ENCODE results near the gene UBE2U. TPM values are rescaled to one million over a fixed set of nuclear protein-coding genes. Genes with fewer than 3 reads are reported as not detected.

The UBE2U gene
- total RNA-seq, 1 donor from 2014 or later, result not detected

DNA sequence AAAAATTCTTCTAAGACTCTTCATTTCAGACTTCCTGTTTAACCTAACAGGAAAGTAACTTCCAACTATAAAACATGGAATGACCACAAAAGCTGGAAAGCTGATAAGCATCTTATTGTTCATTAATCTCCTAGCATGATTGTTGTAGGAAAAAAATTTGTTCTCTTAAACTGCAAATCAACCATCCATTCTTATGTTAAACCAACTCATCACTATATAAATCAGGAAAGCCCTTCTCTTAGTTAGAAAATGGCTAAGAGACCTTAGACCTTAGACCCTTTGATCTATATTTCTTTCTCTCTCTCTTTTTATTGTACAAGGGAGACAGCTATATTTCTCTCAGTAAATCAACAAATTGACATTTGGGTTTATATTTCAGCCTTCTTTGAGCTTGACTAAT is 101.4 kb downstream of the UBE2U start:
- no peaks in the 10 kb centered on the region for H3K4me1 ChIP-seq
- DNase-seq (no peak), ATAC-seq (no peak)
- no peaks in the 10 kb centered on the region for H3K9me3 ChIP-seq
- TF ChIP-seq, protein P1, sequence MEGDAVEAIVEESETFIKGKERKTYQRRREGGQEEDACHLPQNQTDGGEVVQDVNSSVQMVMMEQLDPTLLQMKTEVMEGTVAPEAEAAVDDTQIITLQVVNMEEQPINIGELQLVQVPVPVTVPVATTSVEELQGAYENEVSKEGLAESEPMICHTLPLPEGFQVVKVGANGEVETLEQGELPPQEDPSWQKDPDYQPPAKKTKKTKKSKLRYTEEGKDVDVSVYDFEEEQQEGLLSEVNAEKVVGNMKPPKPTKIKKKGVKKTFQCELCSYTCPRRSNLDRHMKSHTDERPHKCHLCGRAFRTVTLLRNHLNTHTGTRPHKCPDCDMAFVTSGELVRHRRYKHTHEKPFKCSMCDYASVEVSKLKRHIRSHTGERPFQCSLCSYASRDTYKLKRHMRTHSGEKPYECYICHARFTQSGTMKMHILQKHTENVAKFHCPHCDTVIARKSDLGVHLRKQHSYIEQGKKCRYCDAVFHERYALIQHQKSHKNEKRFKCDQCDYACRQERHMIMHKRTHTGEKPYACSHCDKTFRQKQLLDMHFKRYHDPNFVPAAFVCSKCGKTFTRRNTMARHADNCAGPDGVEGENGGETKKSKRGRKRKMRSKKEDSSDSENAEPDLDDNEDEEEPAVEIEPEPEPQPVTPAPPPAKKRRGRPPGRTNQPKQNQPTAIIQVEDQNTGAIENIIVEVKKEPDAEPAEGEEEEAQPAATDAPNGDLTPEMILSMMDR (IDR thresholded peaks at IDR 0.05), result no peak
- H3K4me3 ChIP-seq, result no peak overlapping the region
- H3K27ac ChIP-seq, result no peak overlapping the region
- intact Hi-C loops (cut with DNase I), result no loop called here
- no peaks in the 10 kb centered on the region for H3K36me3 ChIP-seq
- no peaks in the 10 kb centered on the region for H3K27me3 ChIP-seq (ENCODE audit: low read depth)

DNA sequence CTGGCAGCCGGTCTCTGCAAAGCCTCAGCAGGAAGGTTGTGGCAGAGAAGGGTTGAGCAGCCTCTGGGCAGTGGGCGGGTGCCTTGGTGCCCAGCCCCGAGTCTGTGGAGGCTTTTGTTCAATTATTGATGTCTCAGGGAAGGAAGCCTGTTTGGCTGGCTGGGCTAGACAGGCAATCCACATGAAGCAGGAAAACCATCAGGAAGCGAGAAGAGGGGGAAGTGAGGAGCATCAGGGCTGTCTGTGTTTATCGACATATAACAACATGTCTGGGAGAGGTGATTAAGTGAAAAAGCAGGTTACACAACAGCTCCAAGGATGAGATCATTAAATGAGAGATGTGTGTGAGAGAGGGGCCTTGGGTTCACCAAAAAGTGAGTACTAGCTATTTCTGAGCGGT is 105.4 kb downstream of the UBE2U start:
- H3K4me3 ChIP-seq, result no peak overlapping the region
- intact Hi-C loops (cut with DNase I), result no loop called here
- no peaks in the 10 kb centered on the region for H3K4me1 ChIP-seq
- no peak for ATAC-seq
- H3K27me3 ChIP-seq (ENCODE audit: low read depth), result no peaks in the 10 kb centered on the region
- H3K36me3 ChIP-seq, result no peaks in the 10 kb centered on the region
- no peaks in the 10 kb centered on the region for H3K9me3 ChIP-seq
- DNase-seq, result no peak
- TF ChIP-seq, protein P1 (IDR thresholded peaks at IDR 0.05), result no peak
- H3K27ac ChIP-seq, result no peak overlapping the region

DNA sequence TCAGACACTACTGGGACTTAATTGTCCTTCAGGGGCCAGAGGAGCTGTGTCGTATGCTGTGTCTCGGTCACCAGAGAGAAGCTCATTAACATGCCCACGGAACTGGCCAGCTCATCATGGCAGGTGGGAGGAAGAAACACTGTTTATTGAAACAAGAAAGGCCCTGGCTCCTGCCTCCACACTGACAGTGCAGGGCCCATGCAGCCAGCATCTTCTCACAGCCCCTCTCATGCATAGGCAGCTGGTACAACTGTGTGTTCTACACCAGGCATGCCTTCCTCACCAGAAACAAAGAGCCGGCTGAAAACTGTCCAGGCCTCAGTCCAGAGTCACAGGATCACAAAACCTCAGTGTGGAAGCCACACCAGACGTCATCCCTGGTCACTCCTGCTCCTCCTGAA is 106.0 kb downstream of the UBE2U start:
- H3K9me3 ChIP-seq, result no peaks in the 10 kb centered on the region
- intact Hi-C loops (cut with DNase I), result no loop called here
- no peak for DNase-seq
- no peak overlapping the region for H3K4me3 ChIP-seq
- H3K27ac ChIP-seq, result no peak overlapping the region
- no peaks in the 10 kb centered on the region for H3K27me3 ChIP-seq (ENCODE audit: low read depth)
- no peaks in the 10 kb centered on the region for H3K36me3 ChIP-seq
- ATAC-seq, result no peak
- TF ChIP-seq, protein P1 (IDR thresholded peaks at IDR 0.05), result no peak
- no peaks in the 10 kb centered on the region for H3K4me1 ChIP-seq

DNA sequence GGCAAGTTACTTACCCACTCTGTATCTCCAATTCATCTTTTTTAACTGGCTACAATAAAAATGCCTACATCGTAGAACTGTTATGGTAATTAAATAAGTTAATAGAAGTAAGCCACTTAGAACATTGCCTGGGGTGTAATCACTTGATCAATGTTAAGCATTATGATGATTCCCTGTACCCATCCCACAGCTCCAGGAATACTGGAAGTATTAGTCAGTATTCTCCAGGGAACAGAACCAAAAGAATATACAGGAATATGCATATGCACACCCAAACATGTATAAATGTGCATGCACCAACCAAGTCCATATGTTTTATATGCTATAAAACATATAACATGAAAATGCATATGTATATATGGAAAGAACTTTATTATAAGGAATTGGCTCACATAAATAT is 107.3 kb downstream of the UBE2U start:
- H3K36me3 ChIP-seq, result no peaks in the 10 kb centered on the region
- H3K9me3 ChIP-seq, result no peaks in the 10 kb centered on the region
- ATAC-seq (no peak), DNase-seq (no peak)
- TF ChIP-seq, protein P1 (IDR thresholded peaks at IDR 0.05), result no peak
- no peak overlapping the region for H3K4me3 ChIP-seq
- no peak overlapping the region for H3K27ac ChIP-seq
- H3K4me1 ChIP-seq, result no peaks in the 10 kb centered on the region
- intact Hi-C loops (cut with DNase I), result no loop called here
- H3K27me3 ChIP-seq (ENCODE audit: low read depth), result no peaks in the 10 kb centered on the region

DNA sequence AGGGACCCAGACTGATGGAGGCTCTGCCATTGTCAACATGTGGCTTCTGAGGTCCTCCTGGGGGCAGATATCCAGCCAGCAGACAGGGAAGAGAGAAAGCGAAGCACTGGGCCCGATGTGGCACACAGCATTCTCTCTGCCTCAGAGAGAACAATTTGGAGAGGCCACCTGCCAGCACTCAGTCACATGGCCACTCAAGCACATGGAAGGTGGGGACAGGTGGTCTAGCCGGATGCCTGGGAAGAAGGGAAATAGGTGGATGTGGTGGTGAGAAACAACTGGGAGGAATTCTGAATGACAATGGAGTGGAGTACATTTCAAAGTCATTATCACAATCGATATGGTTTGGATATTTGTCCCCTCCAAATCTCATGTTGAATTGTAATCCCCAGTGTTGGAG is 109.0 kb downstream of the UBE2U start:
- no peaks in the 10 kb centered on the region for H3K36me3 ChIP-seq
- no peaks in the 10 kb centered on the region for H3K9me3 ChIP-seq
- no peak for ATAC-seq
- intact Hi-C loops (cut with DNase I), result no loop called here
- H3K27me3 ChIP-seq (ENCODE audit: low read depth), result no peaks in the 10 kb centered on the region
- DNase-seq, result no peak
- TF ChIP-seq, protein P1 (IDR thresholded peaks at IDR 0.05), result no peak
- no peaks in the 10 kb centered on the region for H3K4me1 ChIP-seq
- no peak overlapping the region for H3K4me3 ChIP-seq
- no peak overlapping the region for H3K27ac ChIP-seq

DNA sequence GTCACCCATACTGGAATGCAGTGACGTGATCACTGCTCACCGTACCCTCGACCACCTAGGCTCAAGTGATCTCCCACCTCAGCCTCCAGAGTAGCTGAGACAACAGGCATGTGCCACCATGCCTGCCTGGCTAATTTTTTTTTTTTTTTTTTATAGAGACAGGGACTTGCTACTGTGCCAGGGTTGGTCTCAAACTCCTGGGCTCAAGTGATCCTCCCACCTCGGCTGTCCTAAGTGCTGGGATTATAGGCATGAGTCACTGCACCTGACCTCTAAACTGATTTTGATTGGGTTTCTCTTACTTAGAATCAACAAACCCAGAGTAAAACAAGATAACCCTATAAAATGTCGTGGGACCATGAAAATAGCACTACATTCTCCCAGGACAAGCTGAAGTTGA is 112.0 kb downstream of the UBE2U start:
- no peaks in the 10 kb centered on the region for H3K4me1 ChIP-seq
- no peak overlapping the region for H3K4me3 ChIP-seq
- ATAC-seq (no peak), DNase-seq (no peak)
- no peaks in the 10 kb centered on the region for H3K9me3 ChIP-seq
- TF ChIP-seq, protein P1 (IDR thresholded peaks at IDR 0.05), result no peak
- intact Hi-C loops (cut with DNase I), result no loop called here
- H3K36me3 ChIP-seq, result no peaks in the 10 kb centered on the region
- H3K27ac ChIP-seq, result no peak overlapping the region
- H3K27me3 ChIP-seq (ENCODE audit: low read depth), result no peaks in the 10 kb centered on the region

Data from lower lobe of right lung (tissue), 2 donors.